H9 (cell line): ENCODE measurements around the gene NAA60. TPM values are rescaled to one million over a fixed set of nuclear protein-coding genes. Genes with fewer than 3 reads are reported as not detected.

Source experiments
- DNase-seq: peaks from one replicate; pipeline ENCODE4 v3.0.0-alpha.2; 2017
- H2AFZ ChIP-seq: one replicate; pipeline ENCODE4 v1.6.1; 2013; ENCODE audit warnings: mild to moderate bottlenecking, low read length, control low read depth, moderate library complexity
- H2AK5ac ChIP-seq: 2 replicates; pipeline ENCODE4 v1.6.1; 2013; ENCODE audit warnings: low read length, control low read depth, mixed read lengths; ENCODE audit not compliant: insufficient read length
- H2BK120ac ChIP-seq: one replicate; pipeline ENCODE4 v1.6.1; 2013; ENCODE audit warnings: low read depth, mild to moderate bottlenecking, low read length, control low read depth, inconsistent platforms; ENCODE audit not compliant: poor library complexity, severe bottlenecking
- H2BK12ac ChIP-seq: 2 replicates; pipeline ENCODE4 v1.6.1; 2013; ENCODE audit warnings: low read length, control low read depth, mixed read lengths, low read depth; ENCODE audit not compliant: insufficient read length
- H2BK15ac ChIP-seq: 2 replicates; pipeline ENCODE4 v1.6.1; 2013; ENCODE audit warnings: low read depth, low read length, control low read depth
- H2BK20ac ChIP-seq: one replicate; pipeline ENCODE4 v1.6.1; 2013; ENCODE audit warnings: low read depth, mild to moderate bottlenecking, low read length, control low read depth, inconsistent platforms; ENCODE audit not compliant: poor library complexity, severe bottlenecking
- H2BK5ac ChIP-seq: 2 replicates; pipeline ENCODE4 v1.6.1; 2013; ENCODE audit warnings: low read length, control low read depth, mixed read lengths; ENCODE audit not compliant: insufficient read length
- H3K14ac ChIP-seq: 2 replicates; pipeline ENCODE4 v1.6.1; 2013; ENCODE audit warnings: low read length, control low read depth; ENCODE audit not compliant: insufficient read depth
- H3K18ac ChIP-seq: 2 replicates; pipeline ENCODE4 v1.6.1; 2013; ENCODE audit warnings: low read depth, mild to moderate bottlenecking, mixed read lengths, low read length, control low read depth; ENCODE audit not compliant: insufficient read length
- H3K23ac ChIP-seq: 2 replicates; pipeline ENCODE4 v1.6.1; 2013; ENCODE audit warnings: low read length, control low read depth, mixed read lengths, low read depth; ENCODE audit not compliant: insufficient read length
- H3K23me2 ChIP-seq: 2 replicates; pipeline ENCODE4 v1.6.1; 2013; ENCODE audit warnings: low read depth, mild to moderate bottlenecking, mixed read lengths, low read length, control low read depth; ENCODE audit not compliant: insufficient read length, poor library complexity, severe bottlenecking
- H3K27ac ChIP-seq: 2 replicates; pipeline ENCODE4 v1.5.1; 2013; ENCODE audit warnings: low read length, control low read depth, mixed read lengths, low read depth; ENCODE audit not compliant: insufficient read length
- H3K27me3 ChIP-seq: 2 replicates; pipeline ENCODE4 v1.6.1; 2013; ENCODE audit warnings: low read length, control low read depth, inconsistent platforms; ENCODE audit not compliant: insufficient read depth
- H3K4ac ChIP-seq: 2 replicates; pipeline ENCODE4 v1.6.1; 2013; ENCODE audit warnings: low read depth, mild to moderate bottlenecking, control low read depth, inconsistent platforms, low read length, moderate library complexity
- H3K4me1 ChIP-seq: 2 replicates; pipeline ENCODE4 v1.6.1; 2013; ENCODE audit warnings: low read length, control low read depth, inconsistent platforms; ENCODE audit not compliant: insufficient read depth
- H3K4me2 ChIP-seq: 2 replicates; pipeline ENCODE4 v1.6.1; 2013; ENCODE audit warnings: low read length, control low read depth, mixed read lengths; ENCODE audit not compliant: insufficient read length, insufficient read depth
- H3K56ac ChIP-seq: 2 replicates; pipeline ENCODE4 v1.6.1; 2013; ENCODE audit warnings: low read depth, mild to moderate bottlenecking, mixed read lengths, low read length, control low read depth; ENCODE audit not compliant: insufficient read length
- H3K79me1 ChIP-seq: 2 replicates; pipeline ENCODE4 v1.6.1; 2013; ENCODE audit warnings: low read depth, mild to moderate bottlenecking, moderate library complexity, low read length, control low read depth, inconsistent platforms; ENCODE audit not compliant: insufficient read depth, poor library complexity, severe bottlenecking
- H3K79me2 ChIP-seq: 2 replicates; pipeline ENCODE4 v1.6.1; 2013; ENCODE audit warnings: low read length, control low read depth, inconsistent platforms; ENCODE audit not compliant: insufficient read depth
- H3K9ac ChIP-seq: 2 replicates; pipeline ENCODE4 v1.6.1; 2013; ENCODE audit warnings: low read length, control low read depth, mixed read lengths; ENCODE audit not compliant: insufficient read length; ENCODE audit errors: extremely low read depth
- H3K9me3 ChIP-seq: one replicate; pipeline ENCODE4 v1.6.1; 2013; ENCODE audit warnings: low read depth, low read length, inconsistent platforms; ENCODE audit not compliant: control insufficient read depth
- H3T11ph ChIP-seq: one replicate; pipeline ENCODE4 v1.6.1; 2013; ENCODE audit warnings: mild to moderate bottlenecking, low read length, control low read depth, inconsistent platforms
- H4K20me1 ChIP-seq: one replicate; pipeline ENCODE4 v1.6.1; 2013; ENCODE audit not compliant: control insufficient read depth, insufficient read length, insufficient read depth
- H4K5ac ChIP-seq: 2 replicates; pipeline ENCODE4 v1.6.1; 2013; ENCODE audit warnings: low read depth, mild to moderate bottlenecking, mixed read lengths, low read length, control low read depth; ENCODE audit not compliant: insufficient read length
- H4K8ac ChIP-seq: replicated peaks from 2 replicates; pipeline ENCODE4 v1.6.1; 2013; ENCODE audit warnings: low read length, control low read depth, mixed read lengths, low read depth; ENCODE audit not compliant: insufficient read length
- H4K91ac ChIP-seq: 2 replicates; pipeline ENCODE4 v1.6.1; 2013; ENCODE audit warnings: low read depth, mild to moderate bottlenecking, moderate library complexity, mixed read lengths, low read length, control low read depth; ENCODE audit not compliant: insufficient read length
- H3K27ac Mint-ChIP-seq, 3 experiments: 2 replicates in 2 of 3; 3 replicates in 1 of 3; pipeline ENCODE4 v1.8.0; 2020 to 2021; ENCODE audit warnings: mixed read lengths in 3 of 3, mild to moderate bottlenecking in 1 of 3, moderate library complexity in 1 of 3
- H3K27me3 Mint-ChIP-seq: 2 replicates; pipeline ENCODE4 v1.8.0; 2021; ENCODE audit warnings: low read depth, mild to moderate bottlenecking, moderate library complexity, mixed read lengths
- H3K36me3 Mint-ChIP-seq, 3 experiments: 2 replicates in 2 of 3; 3 replicates in 1 of 3; pipeline ENCODE4 v1.8.0; 2020 to 2021; ENCODE audit warnings: low read depth in 3 of 3, mixed read lengths in 3 of 3; ENCODE audit not compliant: insufficient read depth in 1 of 3
- H3K4me1 Mint-ChIP-seq, 2 experiments: 2 replicates each; pipeline ENCODE4 v1.8.0; 2020; ENCODE audit warnings: mixed read lengths in 2 of 2
- H3K4me3 Mint-ChIP-seq, 2 experiments: 2 replicates in 1 of 2; 3 replicates in 1 of 2; pipeline ENCODE4 v1.8.0; 2020 to 2021; ENCODE audit warnings: mild to moderate bottlenecking in 2 of 2, mixed read lengths in 2 of 2, moderate library complexity in 1 of 2
- H3K9me3 Mint-ChIP-seq, 2 experiments: 2 replicates in 1 of 2; 3 replicates in 1 of 2; pipeline ENCODE4 v1.8.0; 2020; ENCODE audit warnings: mild to moderate bottlenecking in 2 of 2, mixed read lengths in 2 of 2, moderate library complexity in 1 of 2
- CTCF ChIP-seq: fragments of 200-600 bp; sonication (generic); conservative IDR thresholded peaks from 3 replicates; pipeline ENCODE4 v1.8.0; 2021; ENCODE audit warnings: antibody characterized with exemption, mild to moderate bottlenecking
- WGBS: extraction: QIAGEN DNeasy Blood & Tissue Kit; methylation state at CpG from one replicate; pipeline ENCODE4 v1.1.7; 2013; ENCODE audit warnings: missing lambda C conversion rate, low lambda C conversion rate, mixed read lengths; ENCODE audit not compliant: insufficient read length; ENCODE audit errors: extremely low coverage; 5-methylcytosine and 5-hydroxymethylcytosine counted together
- total RNA-seq: library from RNA; stranded (reverse); gene quantifications from 2 replicates; pipeline ENCODE4 v1.2.1, GENCODE V29; 2021

NAA60 gene
- total RNA-seq, 1 experiment from 2014 or later, result 49.3 TPM

GRCh38 chr16:3468501-3468900 is 25.0 kb downstream of the NAA60 start:
- Histone ChIP-seq H4K5ac (no peak overlapping the region), H3K79me1 (peaks cover 15% of the 10 kb centered on the region), H3K27ac (no peak overlapping the region), H2BK5ac (no peak overlapping the region), H3T11ph (no peak overlapping the region), H3K4me1 (no peaks in the 10 kb centered on the region; the same call in 1 of the 2 replicates), H3K23ac (no peak overlapping the region), H3K4ac (no peak overlapping the region), H3K9ac (no peak overlapping the region), H3K4me2 (no peak overlapping the region), H3K79me2 (peaks cover 36% of the 10 kb centered on the region; the same call in 1 of the 2 replicates), H2BK120ac (no peak overlapping the region), H2BK20ac (no peak overlapping the region), H2BK12ac (no peak overlapping the region), H3K27me3 (no peaks in the 10 kb centered on the region), H3K23me2 (no peaks in the 10 kb centered on the region), H4K91ac (no peak overlapping the region), H4K8ac (no peak overlapping the region), H2AK5ac (no peak overlapping the region), H2BK15ac (no peak overlapping the region), H3K9me3 (no peaks in the 10 kb centered on the region), H3K14ac (no peak overlapping the region), H3K56ac (no peak overlapping the region), H2AFZ (no peak overlapping the region), H3K18ac (no peak overlapping the region), H4K20me1 (no peaks in the 10 kb centered on the region)
- WGBS, result no CpG with 5 or more reads among the region's 15 CpGs
- H3K9me3 Mint-ChIP-seq, result no peaks in the 10 kb centered on the region
- peaks cover 13 to 24% (median 15%) of the 10 kb centered on the region in 3 experiments; a peak in 5 of 7 replicates for H3K36me3 Mint-ChIP-seq
- H3K4me1 Mint-ChIP-seq, result peaks cover 35 to 40% of the 10 kb centered on the region in 2 experiments
- DNase-seq, result peak; percentile 64
- H3K4me3 Mint-ChIP-seq, result peak overlapping the region in 1 of 2 experiments; percentile 52; a peak in 1 of 5 replicates
- no peaks in the 10 kb centered on the region for H3K27me3 Mint-ChIP-seq
- peak overlapping the region; percentile 16 to 93 (median 82); a peak in 6 of 7 replicates for H3K27ac Mint-ChIP-seq
- TF ChIP-seq CTCF, result no peak
